ENCODE data around the gene ATP8B4. TPM values are rescaled to one million over a fixed set of nuclear protein-coding genes. Genes with fewer than 3 reads are reported as not detected.

ATP8B4 gene
- total RNA-seq, 6 donors from 2014 or later: 2.2 to 9.4 (median 5.4) TPM

DNA sequence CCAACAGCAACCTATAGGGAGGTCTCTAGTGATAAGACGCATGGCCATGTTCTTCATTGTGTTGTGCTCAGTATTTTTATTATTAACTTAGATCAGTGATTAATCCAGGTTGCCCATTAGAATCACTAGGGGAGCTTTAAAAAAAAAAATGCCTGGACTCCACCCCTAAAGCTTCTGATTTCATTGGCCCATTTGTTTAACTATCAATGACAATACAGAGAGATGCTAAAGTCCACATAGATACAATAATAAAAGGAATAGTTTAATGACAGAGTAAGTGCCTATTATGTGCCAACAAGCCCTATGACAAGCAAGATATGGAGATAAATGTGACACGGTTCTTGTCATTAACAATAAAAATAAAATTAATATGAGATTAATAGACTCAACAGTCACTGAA lies 55.8 kb downstream of the ATP8B4 start:
- TF ChIP-seq, protein P1, sequence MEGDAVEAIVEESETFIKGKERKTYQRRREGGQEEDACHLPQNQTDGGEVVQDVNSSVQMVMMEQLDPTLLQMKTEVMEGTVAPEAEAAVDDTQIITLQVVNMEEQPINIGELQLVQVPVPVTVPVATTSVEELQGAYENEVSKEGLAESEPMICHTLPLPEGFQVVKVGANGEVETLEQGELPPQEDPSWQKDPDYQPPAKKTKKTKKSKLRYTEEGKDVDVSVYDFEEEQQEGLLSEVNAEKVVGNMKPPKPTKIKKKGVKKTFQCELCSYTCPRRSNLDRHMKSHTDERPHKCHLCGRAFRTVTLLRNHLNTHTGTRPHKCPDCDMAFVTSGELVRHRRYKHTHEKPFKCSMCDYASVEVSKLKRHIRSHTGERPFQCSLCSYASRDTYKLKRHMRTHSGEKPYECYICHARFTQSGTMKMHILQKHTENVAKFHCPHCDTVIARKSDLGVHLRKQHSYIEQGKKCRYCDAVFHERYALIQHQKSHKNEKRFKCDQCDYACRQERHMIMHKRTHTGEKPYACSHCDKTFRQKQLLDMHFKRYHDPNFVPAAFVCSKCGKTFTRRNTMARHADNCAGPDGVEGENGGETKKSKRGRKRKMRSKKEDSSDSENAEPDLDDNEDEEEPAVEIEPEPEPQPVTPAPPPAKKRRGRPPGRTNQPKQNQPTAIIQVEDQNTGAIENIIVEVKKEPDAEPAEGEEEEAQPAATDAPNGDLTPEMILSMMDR (IDR thresholded peaks at IDR 0.05): no peak
- TF ChIP-seq EP300 (IDR thresholded peaks at IDR 0.05) (no peak), POLR2A (IDR thresholded peaks at IDR 0.05) (no peak), POLR2AphosphoS5 (IDR thresholded peaks at IDR 0.05) (no peak)
- Histone ChIP-seq H3K4me1 (no peaks in the 10 kb centered on the region), H3K27me3 (no peaks in the 10 kb centered on the region), H3K27ac (no peak overlapping the region), H3K4me3 (no peak overlapping the region), H3K36me3 (no peaks in the 10 kb centered on the region), H3K9me3 (no peaks in the 10 kb centered on the region)
- 76 to 82% methylated on average over 2 of the region's 2 CpGs for WGBS, 2 donors
- ATAC-seq (ENCODE audit: low FRiP score in 2 of 2) (no peak), DNase-seq (no peak)

DNA sequence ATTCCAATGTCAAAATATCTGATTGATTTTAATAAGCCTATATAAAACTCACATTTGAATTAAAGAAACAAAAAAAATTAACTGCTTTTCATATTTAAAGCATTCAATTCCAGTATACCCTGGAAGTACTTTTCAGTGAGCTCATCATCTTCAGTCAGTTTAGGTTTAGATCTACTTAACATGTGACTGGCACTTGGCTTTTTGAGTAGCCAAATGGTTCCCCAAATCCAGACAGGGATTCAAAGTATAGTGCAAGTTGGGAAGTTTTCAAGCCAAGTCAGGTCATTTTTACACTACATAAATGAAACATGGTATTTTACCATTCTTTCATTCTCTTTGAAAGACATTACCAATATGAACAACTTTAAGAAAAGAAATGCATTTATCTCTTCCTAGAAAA lies 57.5 kb downstream of the ATP8B4 start:
- no peak for DNase-seq
- no peak for ATAC-seq (ENCODE audit: low FRiP score in 2 of 2)
- no peak for TF ChIP-seq POLR2AphosphoS5 (IDR thresholded peaks at IDR 0.05)
- TF ChIP-seq, protein P1 (IDR thresholded peaks at IDR 0.05): no peak
- no peak for TF ChIP-seq POLR2A (IDR thresholded peaks at IDR 0.05)
- no peak for TF ChIP-seq EP300 (IDR thresholded peaks at IDR 0.05)
- H3K9me3 ChIP-seq: no peaks in the 10 kb centered on the region
- H3K36me3 ChIP-seq: no peaks in the 10 kb centered on the region
- H3K4me3 ChIP-seq: no peak overlapping the region
- peaks cover 0 to 6% (median 0%) of the 10 kb centered on the region in 4 donors for H3K4me1 ChIP-seq
- H3K27ac ChIP-seq: no peak overlapping the region
- H3K27me3 ChIP-seq: no peaks in the 10 kb centered on the region

DNA sequence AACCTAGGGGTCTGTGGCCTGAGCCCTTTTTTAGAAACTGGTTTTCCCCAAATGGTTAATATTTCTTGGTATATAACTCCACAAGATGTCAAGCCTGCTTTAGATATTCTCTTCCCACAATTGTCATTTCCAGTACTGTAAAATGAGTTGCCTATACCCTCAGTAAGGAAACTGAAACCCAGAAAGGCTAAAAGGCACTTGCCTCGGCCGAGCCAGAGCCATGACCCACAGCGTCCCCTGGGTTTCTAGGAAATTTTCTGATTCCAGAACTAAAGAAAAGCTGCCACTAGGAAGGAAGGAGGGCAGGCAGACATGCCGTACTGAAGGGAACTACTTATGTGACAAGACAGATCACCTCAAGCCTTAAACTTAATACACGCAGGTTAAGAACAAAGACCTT lies 59.1 kb downstream of the ATP8B4 start:
- Histone ChIP-seq H3K36me3 (no peaks in the 10 kb centered on the region), H3K27me3 (no peaks in the 10 kb centered on the region), H3K9me3 (no peaks in the 10 kb centered on the region), H3K4me1 (peaks cover 0 to 8% (median 1%) of the 10 kb centered on the region in 4 donors), H3K27ac (no peak overlapping the region), H3K4me3 (no peak overlapping the region)
- ATAC-seq (ENCODE audit: low FRiP score in 2 of 2) (no peak), DNase-seq (no peak)
- TF ChIP-seq POLR2AphosphoS5 (IDR thresholded peaks at IDR 0.05) (no peak), POLR2A (IDR thresholded peaks at IDR 0.05) (no peak), EP300 (IDR thresholded peaks at IDR 0.05) (no peak)
- TF ChIP-seq, protein P1 (IDR thresholded peaks at IDR 0.05): no peak
- 62 to 66% methylated on average over 5 of the region's 5 CpGs for WGBS, 2 donors

DNA sequence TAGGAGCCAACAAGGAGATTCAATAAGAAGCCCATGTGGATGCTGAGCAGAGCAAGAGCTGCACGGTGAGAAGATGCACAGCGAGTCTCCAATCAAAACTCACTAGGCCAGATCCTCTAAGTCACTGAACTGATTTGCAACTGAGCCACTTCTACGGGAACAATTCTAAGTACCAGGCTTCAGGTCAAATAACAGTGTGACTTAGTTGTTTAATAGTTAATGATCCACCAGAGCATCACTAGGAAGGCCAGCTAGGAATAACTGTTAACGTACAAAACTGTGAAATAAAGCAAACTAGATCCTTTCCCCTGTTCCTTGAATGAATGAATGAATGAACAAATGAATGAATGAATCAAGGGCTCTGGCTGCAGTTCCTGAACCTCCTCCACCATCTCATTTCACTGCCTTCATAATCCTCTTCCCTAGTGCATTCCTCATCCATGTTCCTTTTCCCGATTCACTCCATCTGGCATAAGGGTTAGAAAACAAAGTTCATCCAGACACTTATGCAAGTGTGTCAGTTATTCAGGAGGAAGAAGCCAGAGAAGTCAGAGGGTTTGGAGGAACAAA lies 59.7 kb downstream of the ATP8B4 start:
- Histone ChIP-seq H3K27ac (no peak overlapping the region), H3K36me3 (no peaks in the 10 kb centered on the region), H3K4me3 (no peak overlapping the region), H3K27me3 (no peaks in the 10 kb centered on the region), H3K4me1 (peaks cover 0 to 8% (median 3%) of the 10 kb centered on the region in 4 donors), H3K9me3 (no peaks in the 10 kb centered on the region)
- DNase-seq: no peak
- WGBS, 2 donors: 84 to 86% methylated on average over 5 of the region's 5 CpGs
- ATAC-seq (ENCODE audit: low FRiP score in 2 of 2): no peak
- TF ChIP-seq POLR2AphosphoS5 (IDR thresholded peaks at IDR 0.05): no peak
- TF ChIP-seq EP300 (IDR thresholded peaks at IDR 0.05): no peak
- TF ChIP-seq POLR2A (IDR thresholded peaks at IDR 0.05): no peak
- TF ChIP-seq, protein P1 (IDR thresholded peaks at IDR 0.05): no peak

Data from upper lobe of left lung (tissue), 6 donors.